H1 (cell line): Measurements from ENCODE around the gene SEMA3F. TPM values are rescaled to one million over a fixed set of nuclear protein-coding genes. Genes with fewer than 3 reads are reported as not detected.

Experiments
- CTCF ChIA-PET: fragments of 300-600 bp; sonication (Branson Sonifier 250); formaldehyde crosslinking; loops from one replicate; lab custom pipeline; 2021; ENCODE audit not compliant: partially characterized antibody; lab: Charles Lee
- POLR2A ChIA-PET: fragments of 300-600 bp; sonication (Branson Sonifier 250); formaldehyde crosslinking; loops from one replicate; lab custom pipeline; 2021; ENCODE audit warnings: inconsistent platforms; ENCODE audit not compliant: partially characterized antibody; lab: Charles Lee
- DNase-seq, 2 experiments: peaks; one replicate each; pipeline versions ENCODE4 v3.0.0 to v3.0.0-alpha.2; 2010 to 2022; ENCODE audit warnings: low spot score in 2 of 2, low read depth in 1 of 2, mixed read lengths in 1 of 2
- FAIRE-seq: peaks from 2 replicates; lab custom pipeline; 2011; peaks lifted over from hg19 to GRCh38; lab: Jason Lieb, UNC
- H2AFZ ChIP-seq: 2 replicates; pipeline ENCODE4 v1.8.1; 2012; ENCODE audit warnings: low read length, inconsistent platforms
- H2AK5ac ChIP-seq: 2 replicates; pipeline ENCODE4 v1.6.1; 2013; ENCODE audit warnings: low read depth, low read length
- H2BK120ac ChIP-seq: replicated peaks from 2 replicates; pipeline ENCODE3; 2013; ENCODE audit warnings: low read depth, low read length, inconsistent platforms
- H2BK12ac ChIP-seq: 2 replicates; pipeline ENCODE4 v1.6.1; 2013; ENCODE audit warnings: low read depth, low read length
- H2BK15ac ChIP-seq: 2 replicates; pipeline ENCODE4 v1.6.1; 2013; ENCODE audit warnings: low read length
- H2BK20ac ChIP-seq: 2 replicates; pipeline ENCODE4 v1.6.1; 2013; ENCODE audit warnings: low read length
- H2BK5ac ChIP-seq: 2 replicates; pipeline ENCODE4 v1.6.1; 2013; ENCODE audit warnings: low read depth, low read length
- H3K14ac ChIP-seq: 2 replicates; pipeline ENCODE4 v1.6.1; 2013; ENCODE audit warnings: inconsistent platforms; ENCODE audit not compliant: insufficient read length
- H3K18ac ChIP-seq: 2 replicates; pipeline ENCODE4 v1.6.1; 2013; ENCODE audit warnings: low read length; ENCODE audit errors: extremely low read depth
- H3K23ac ChIP-seq: 2 replicates; pipeline ENCODE4 v1.6.1; 2013; ENCODE audit warnings: inconsistent platforms; ENCODE audit not compliant: insufficient read length
- H3K23me2 ChIP-seq: 2 replicates; pipeline ENCODE4 v1.6.1; 2013; ENCODE audit warnings: low read depth, low read length
- H3K27ac ChIP-seq: 2 replicates; pipeline ENCODE4 v1.6.1; 2011; ENCODE audit warnings: low read depth, low read length, inconsistent platforms
- H3K27me3 ChIP-seq, 4 experiments: replicated peaks in 1 of 4; 1 replicate in 1 of 4; 2 replicates in 3 of 4; pipeline versions ENCODE4 v1.6.1 to v1.8.1; 2011 to 2013; ENCODE audit warnings: low read length in 3 of 4, mild to moderate bottlenecking in 3 of 4, inconsistent platforms in 2 of 4, mixed read lengths in 2 of 4, moderate library complexity in 1 of 4; ENCODE audit not compliant: control insufficient read depth in 3 of 4, insufficient read depth in 3 of 4; ENCODE audit errors: extremely low read depth in 1 of 4
- H3K36me3 ChIP-seq, 4 experiments: 2 replicates each; pipeline versions ENCODE4 v1.6.1 to v1.8.1; 2011 to 2013; ENCODE audit warnings: mild to moderate bottlenecking in 4 of 4, low read length in 3 of 4, moderate library complexity in 2 of 4, control low read depth in 1 of 4, inconsistent platforms in 1 of 4; ENCODE audit not compliant: insufficient read depth in 4 of 4, control insufficient read depth in 2 of 4
- H3K4ac ChIP-seq: replicated peaks from 2 replicates; pipeline ENCODE3; 2013; ENCODE audit warnings: low read length, low read depth, mixed read lengths, inconsistent platforms; ENCODE audit not compliant: insufficient read length
- H3K4me1 ChIP-seq, 4 experiments: replicated peaks in 1 of 4; 1 replicate in 1 of 4; 2 replicates in 3 of 4; pipeline versions ENCODE4 v1.6.1 to v1.8.1; 2011 to 2013; ENCODE audit warnings: low read length in 3 of 4, inconsistent platforms in 2 of 4, mixed read lengths in 1 of 4; ENCODE audit not compliant: insufficient read depth in 4 of 4, control insufficient read depth in 3 of 4
- H3K4me2 ChIP-seq, 2 experiments: 2 replicates each; pipeline versions ENCODE4 v1.6.1 to v1.8.1; 2011 to 2013; ENCODE audit warnings: low read depth in 2 of 2, low read length in 2 of 2, control low read depth in 1 of 2, inconsistent platforms in 1 of 2, mild to moderate bottlenecking in 1 of 2; ENCODE audit not compliant: insufficient read depth in 1 of 2
- H3K4me3 ChIP-seq, 4 experiments: fragments of 200-600, 300-600 bp in 1 of 4; sonication (generic), shearing (Covaris generic), sonication (Bioruptor Twin) in 1 of 4; 2 replicates each; pipeline versions ENCODE4 v1.5.1 to v1.8.1; 2011 to 2016; ENCODE audit warnings: low read length in 4 of 4, low read depth in 3 of 4, control low read depth in 2 of 4, inconsistent platforms in 2 of 4, mild to moderate bottlenecking in 2 of 4, mixed read lengths in 1 of 4, moderate library complexity in 1 of 4; ENCODE audit not compliant: insufficient read depth in 2 of 4; ENCODE audit errors: extremely low read depth in 1 of 4
- H3K56ac ChIP-seq: replicated peaks from 2 replicates; pipeline ENCODE3; 2013; ENCODE audit warnings: low read depth, mild to moderate bottlenecking, mixed read lengths, low read length, inconsistent platforms; ENCODE audit not compliant: insufficient read length
- H3K79me1 ChIP-seq: 2 replicates; pipeline ENCODE4 v1.6.1; 2013; ENCODE audit warnings: low read depth, low read length, control low read depth
- H3K79me2 ChIP-seq, 2 experiments: 2 replicates each; pipeline versions ENCODE4 v1.6.1 to v1.8.1; 2012 to 2013; ENCODE audit warnings: low read length in 2 of 2, mild to moderate bottlenecking in 2 of 2, inconsistent platforms in 1 of 2; ENCODE audit not compliant: insufficient read depth in 2 of 2, control insufficient read depth in 1 of 2
- H3K9ac ChIP-seq, 4 experiments: replicated peaks in 1 of 4; 1 replicate in 1 of 4; 2 replicates in 3 of 4; pipeline versions ENCODE4 v1.6.1 to v1.8.1; 2011 to 2013; ENCODE audit warnings: low read depth in 3 of 4, low read length in 3 of 4, control low read depth in 2 of 4, mild to moderate bottlenecking in 2 of 4, moderate library complexity in 2 of 4, inconsistent platforms in 1 of 4; ENCODE audit errors: extremely low read depth in 1 of 4
- H3K9me3 ChIP-seq, 2 experiments: 2 replicates each; pipeline versions ENCODE4 v1.6.1 to v1.8.1; 2012 to 2013; ENCODE audit warnings: mild to moderate bottlenecking in 2 of 2, moderate library complexity in 2 of 2, control low read depth in 1 of 2, inconsistent platforms in 1 of 2, low read depth in 1 of 2, low read length in 1 of 2, mixed read lengths in 1 of 2; ENCODE audit not compliant: insufficient read depth in 2 of 2
- H4K20me1 ChIP-seq, 2 experiments: replicated peaks in 1 of 2; 2 replicates each; pipeline versions ENCODE3 to v1.8.1; 2011 to 2013; ENCODE audit warnings: inconsistent platforms in 2 of 2, low read length in 2 of 2, mild to moderate bottlenecking in 1 of 2; ENCODE audit not compliant: insufficient read depth in 2 of 2, control insufficient read depth in 1 of 2
- H4K5ac ChIP-seq: 2 replicates; pipeline ENCODE4 v1.6.1; 2013; ENCODE audit warnings: low read length, low read depth, mixed read lengths, inconsistent platforms; ENCODE audit not compliant: insufficient read length
- H4K8ac ChIP-seq: 2 replicates; pipeline ENCODE4 v1.8.0; 2013; ENCODE audit warnings: mild to moderate bottlenecking, moderate library complexity, low read length, inconsistent platforms; ENCODE audit not compliant: insufficient read depth; ENCODE audit errors: extremely low read depth
- H4K91ac ChIP-seq: replicated peaks from 2 replicates; pipeline ENCODE3; 2013; ENCODE audit warnings: low read length, mixed read lengths, inconsistent platforms; ENCODE audit not compliant: insufficient read length
- BRCA1 ChIP-seq: IDR thresholded peaks from 2 replicates; pipeline ENCODE4 v1.6.1; 2012; ENCODE audit warnings: low read depth, low read length, improper control_type of control experiment
- CHD2 ChIP-seq: IDR thresholded peaks from 2 replicates; pipeline ENCODE4 v1.6.1; 2012; ENCODE audit warnings: low read length, improper control_type of control experiment
- EP300 ChIP-seq, 2 experiments: IDR thresholded peaks; 1 replicate in 1 of 2; 2 replicates in 1 of 2; pipeline ENCODE4 v1.6.1; 2011 to 2012; ENCODE audit warnings: low read depth in 2 of 2, low read length in 2 of 2, mild to moderate bottlenecking in 2 of 2, borderline replicate concordance in 1 of 2, inconsistent platforms in 1 of 2, moderate library complexity in 1 of 2
- EZH2 ChIP-seq: fragments of 200-600 bp; sonication (generic); IDR thresholded peaks from 2 replicates; pipeline ENCODE4 v1.7.1; 2012; ENCODE audit warnings: low read depth, mild to moderate bottlenecking, moderate library complexity, low read length, inconsistent platforms; ENCODE audit not compliant: severe bottlenecking
- HDAC2 ChIP-seq, 2 experiments: fragments of 300-600 bp in 1 of 2; sonication (generic) in 1 of 2; IDR thresholded peaks; 2 replicates each; pipeline ENCODE4 v1.6.1; 2011 to 2012; ENCODE audit warnings: low read depth in 2 of 2, low read length in 2 of 2, mild to moderate bottlenecking in 2 of 2, moderate library complexity in 2 of 2, borderline replicate concordance in 1 of 2, inconsistent platforms in 1 of 2
- MAX ChIP-seq: IDR thresholded peaks from 2 replicates; pipeline ENCODE4 v1.6.1; 2012; ENCODE audit warnings: inconsistent platforms
- PHF8 ChIP-seq: fragments of 200-600 bp; sonication (generic); conservative IDR thresholded peaks from 2 replicates; pipeline ENCODE4 v1.7.1; 2012; ENCODE audit warnings: low read depth, mild to moderate bottlenecking, inconsistent platforms, low read length, moderate library complexity
- POLR2A ChIP-seq, 2 experiments: IDR thresholded peaks; 1 replicate in 1 of 2; 2 replicates in 1 of 2; pipeline ENCODE4 v1.6.1; 2011; ENCODE audit warnings: low read depth in 2 of 2, low read length in 2 of 2, mild to moderate bottlenecking in 2 of 2; ENCODE audit errors: control extremely low read depth in 1 of 2
- SP4 ChIP-seq: IDR thresholded peaks from 2 replicates; pipeline ENCODE4 v1.6.1; 2012; ENCODE audit warnings: low read length, inconsistent platforms
- TAF7 ChIP-seq: optimal IDR thresholded peaks from 2 replicates; pipeline ENCODE3; 2011; ENCODE audit warnings: low read depth, mild to moderate bottlenecking, inconsistent platforms, low read length, moderate library complexity, borderline replicate concordance
- TEAD4 ChIP-seq: IDR thresholded peaks from 2 replicates; pipeline ENCODE4 v1.6.1; 2012; ENCODE audit warnings: low read depth, low read length, inconsistent platforms, mixed read lengths
- WGBS, 2 experiments: shearing (Covaris generic) in 1 of 2; methylation state at CpG; one replicate each; pipeline versions ENCODE4 v1.1.6 to v1.1.7; 2013 to 2015; ENCODE audit warnings: low lambda C conversion rate in 2 of 2, mixed read lengths in 2 of 2, inconsistent platforms in 1 of 2, low coverage in 1 of 2, missing lambda C conversion rate in 1 of 2; ENCODE audit not compliant: insufficient replicate concordance in 2 of 2, insufficient coverage in 1 of 2, insufficient read length in 1 of 2; ENCODE audit errors: extremely low coverage in 1 of 2, missing lambda C conversion rate in 1 of 2; 5-methylcytosine and 5-hydroxymethylcytosine counted together
- polyA plus RNA-seq, 7 experiments: library from polyadenylated mRNA; depleted of rRNA in 3 of 7; stranded (reverse) in 5 of 7; unstranded in 2 of 7; fragments of >200 nt in 5 of 7; fragments of 200-250 nt in 2 of 7; gene quantifications; 1 replicate in 5 of 7; 2 replicates in 1 of 7; 4 replicates in 1 of 7; pipeline versions ENCODE4 v1.2.1 to v1.2.3, GENCODE V29; 2011 to 2013; ENCODE audit warnings: missing spikeins in 2 of 7, mixed read lengths in 2 of 7
- total RNA-seq: library from RNA; stranded (reverse); fragmentation: NEBNext Ultra II Directional; extraction: Animal tissue kit (Norgen Biotek cat#: 25700); gene quantifications from 2 replicates; pipeline ENCODE4 v1.2.1, GENCODE V29; 2021
- TF ChIP-seq, protein P1 (sequence below): IDR thresholded peaks from 2 replicates; pipeline ENCODE4 v1.6.1; 2012; ENCODE audit warnings: inconsistent platforms

The SEMA3F gene
- total and polyA plus RNA-seq, 2 of the 8 experiments (the other 6 are each of a cell fraction or from before 2014, with no cell fraction given) = 20.3 to 37.0 TPM

- H3K79me1 ChIP-seq = no peaks in the 10 kb centered on the region
- 0 out of 2 replicates have a peak overlapping the region, but pooled peaks have one; percentile 80 for H2BK20ac ChIP-seq
- peak overlapping the region; percentile 90; the same call in 1 of the 2 replicates for H2AK5ac ChIP-seq
- no peak overlapping the region for H2AFZ ChIP-seq
- no peak overlapping the region for H3K23ac ChIP-seq
- no peaks in the 10 kb centered on the region for H3K27me3 ChIP-seq
- FAIRE-seq (no peak), DNase-seq (no peak)
- H3K14ac ChIP-seq = no peak overlapping the region
- ChIA-PET CTCF (interaction anchor here (1.0 to 20.9 kb wide), 7 partner anchors 10 to 94 kb away, joined by 3 to 591 read pairs (median 3); partner anchors contain the start of gene GNAT1), POLR2A (interaction anchor here (0.6 to 11.1 kb wide), 5 partner anchors 10 to 64 kb away, joined by 3 to 133 read pairs (median 22); partner anchors contain the start of genes GNAT1 and SEMA3F)
- H3K36me3 ChIP-seq = no peaks in the 10 kb centered on the region
- peak overlapping the region; percentile 66; the same call in 1 of the 2 replicates for H2BK15ac ChIP-seq
- no peak overlapping the region for H2BK120ac ChIP-seq
- H3K79me2 ChIP-seq = no peaks in the 10 kb centered on the region
- H3K4me3 ChIP-seq = no peak overlapping the region
- 84% methylated on average over 8 of the region's 8 CpGs; no CpG with 5 or more reads in 1 of the 2 experiments for WGBS, 2 experiments
- H3K9me3 ChIP-seq = no peaks in the 10 kb centered on the region
- H3K27ac ChIP-seq = no peak overlapping the region
- H3K4me2 ChIP-seq = no peak overlapping the region
- no peak overlapping the region for H3K56ac ChIP-seq
- H3K9ac ChIP-seq = no peak overlapping the region
- H4K20me1 ChIP-seq = no peaks in the 10 kb centered on the region
- H2BK5ac ChIP-seq = 0 out of 2 replicates have a peak overlapping the region, but pooled peaks have one; percentile 93
- no peak overlapping the region for H3K4ac ChIP-seq
- no peak overlapping the region for H4K5ac ChIP-seq
- H2BK12ac ChIP-seq = peak overlapping the region; percentile 35; the same call in 1 of the 2 replicates
- H3K23me2 ChIP-seq = no peaks in the 10 kb centered on the region
- peak overlapping the region; percentile 72; the same call in 1 of the 2 replicates for H4K8ac ChIP-seq
- H4K91ac ChIP-seq = peak overlapping the region; percentile 94
- H3K18ac ChIP-seq = no peak overlapping the region
- H3K4me1 ChIP-seq = peaks cover 4 to 32% (median 23%) of the 10 kb centered on the region in 4 experiments
- TF ChIP-seq BRCA1 (no peak), TAF7 (no peak), POLR2A (IDR thresholded peaks at IDR 0.05; ENCODE audit: control extremely low read depth in 1 of 2, low read depth in 2 of 2, low read length in 2 of 2) (no peak), HDAC2 (IDR thresholded peaks at IDR 0.05; ENCODE audit: borderline replicate concordance in 1 of 2, low read depth in 2 of 2, low read length in 2 of 2) (no peak), EZH2 (no peak), PHF8 (no peak), TEAD4 (no peak), CHD2 (no peak), EP300 (IDR thresholded peaks at IDR 0.05; ENCODE audit: borderline replicate concordance in 1 of 2, low read depth in 2 of 2, low read length in 2 of 2) (no peak), MAX (no peak), SP4 (no peak)
- TF ChIP-seq, protein P1, sequence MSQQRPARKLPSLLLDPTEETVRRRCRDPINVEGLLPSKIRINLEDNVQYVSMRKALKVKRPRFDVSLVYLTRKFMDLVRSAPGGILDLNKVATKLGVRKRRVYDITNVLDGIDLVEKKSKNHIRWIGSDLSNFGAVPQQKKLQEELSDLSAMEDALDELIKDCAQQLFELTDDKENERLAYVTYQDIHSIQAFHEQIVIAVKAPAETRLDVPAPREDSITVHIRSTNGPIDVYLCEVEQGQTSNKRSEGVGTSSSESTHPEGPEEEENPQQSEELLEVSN = no peak
Observed at GRCh38 chr3:50127251-50127691, 27.9 kb upstream of the SEMA3F start.
